Panc1 (cell line): ENCODE data around the gene ZNF326. TPM values are rescaled to one million over a fixed set of nuclear protein-coding genes. Genes with fewer than 3 reads are reported as not detected.

ENCODE experiments used
- ATAC-seq: fragments of 200-7000 bp; cut with Tn5 transposase; 2 replicates; pipeline ENCODE4 v1.9.1; 2020; ENCODE audit warnings: mild to moderate bottlenecking, moderate library complexity
- BruUV-seq: library from RNA; stranded (reverse); fragments of 400-500 nt; replicated peaks from 2 replicates; lab custom pipeline; 2021; lab: Mats Ljungman, UMichigan
- CTCF ChIA-PET: fragments of 300-600 bp; sonication (Branson Sonifier 250); formaldehyde crosslinking; loops from one replicate; lab custom pipeline; 2022; ENCODE audit warnings: antibody characterized with exemption; lab: Charles Lee
- POLR2A ChIA-PET: fragments of 300-600 bp; sonication (Branson Sonifier 250); formaldehyde crosslinking; loops from one replicate; lab custom pipeline; 2022; ENCODE audit warnings: antibody characterized with exemption; lab: Charles Lee
- DNase-seq: peaks from one replicate; pipeline ENCODE4 v3.0.0-alpha.2; 2010; ENCODE audit warnings: low read depth, low spot score
- H3K27ac ChIP-seq: 2 replicates; pipeline ENCODE4 v1.5.1; 2011; ENCODE audit warnings: mild to moderate bottlenecking, low read length, inconsistent platforms
- H3K27me3 ChIP-seq: fragments of 200-500 bp; sonication (Bioruptor generic); 2 replicates; pipeline ENCODE4 v1.6.0; 2014; ENCODE audit warnings: low read length, inconsistent platforms; ENCODE audit not compliant: control insufficient read depth, insufficient read depth
- H3K36me3 ChIP-seq: fragments of 200-500 bp; sonication (Bioruptor generic); 2 replicates; pipeline ENCODE4 v1.5.1; 2014; ENCODE audit warnings: inconsistent platforms, mild to moderate bottlenecking, low read length, moderate library complexity; ENCODE audit not compliant: control insufficient read depth, insufficient read depth
- H3K4me1 ChIP-seq: 2 replicates; pipeline ENCODE4 v1.5.1; 2011; ENCODE audit warnings: inconsistent platforms, mild to moderate bottlenecking, low read length, moderate library complexity; ENCODE audit not compliant: control insufficient read depth, insufficient read depth
- H3K4me3 ChIP-seq, 2 experiments: 2 replicates each; pipeline ENCODE4 v1.5.1; 2011 to 2012; ENCODE audit warnings: low read depth in 2 of 2, low read length in 2 of 2, mild to moderate bottlenecking in 2 of 2, inconsistent platforms in 1 of 2, moderate library complexity in 1 of 2
- H3K9me3 ChIP-seq: fragments of 200-500 bp; sonication (Bioruptor generic); 2 replicates; pipeline ENCODE4 v1.5.1; 2014; ENCODE audit warnings: low read depth, mild to moderate bottlenecking, inconsistent platforms, low read length, moderate library complexity; ENCODE audit not compliant: control insufficient read depth, insufficient read depth
- POLR2AphosphoS5 ChIP-seq: IDR thresholded peaks from 2 replicates; pipeline ENCODE4 v1.6.1; 2012; ENCODE audit warnings: mild to moderate bottlenecking, low read depth, low read length, moderate library complexity
- SIN3A ChIP-seq: IDR thresholded peaks from 2 replicates; pipeline ENCODE4 v1.6.1; 2012; ENCODE audit warnings: low read depth, mild to moderate bottlenecking, low read length, moderate library complexity, borderline replicate concordance; ENCODE audit not compliant: insufficient read depth
- TCF7L2 ChIP-seq: IDR thresholded peaks from 2 replicates; pipeline ENCODE4 v1.6.1; 2011; ENCODE audit warnings: mild to moderate bottlenecking, low read depth, low read length, inconsistent platforms
- in situ Hi-C: cut with HindIII; loops from 2 replicates; pipeline ENCODE4 v1.10.0; 2016; ENCODE audit warnings: low sequenced_read_pairs, low pct_unique_long_range_greater_than_20kb
- intact Hi-C: fragments of 100-400 bp; cut with micrococcal nuclease; formaldehyde crosslinking; loops from one replicate; pipeline ENCODE4 v1.10.0; 2022; ENCODE audit not compliant: unreplicated experiment
- total RNA-seq: library from RNA; stranded (reverse); gene quantifications from one replicate; pipeline ENCODE4 v1.2.1, GENCODE V29; 2021; ENCODE audit not compliant: unreplicated experiment
- TF ChIP-seq, protein P1 (sequence below), 2 experiments: IDR thresholded peaks; 2 replicates each; pipeline ENCODE4 v1.6.1; 2011 to 2012; ENCODE audit warnings: low read depth in 2 of 2, control low read depth in 1 of 2, low read length in 1 of 2, mild to moderate bottlenecking in 1 of 2, moderate library complexity in 1 of 2; ENCODE audit not compliant: insufficient read depth in 1 of 2
- TF ChIP-seq, protein P2 (sequence below): fragments of 450-650 bp; IDR thresholded peaks from 2 replicates; pipeline ENCODE4 v1.5.1; 2017; ENCODE audit warnings: mild to moderate bottlenecking

The ZNF326 gene
- total RNA-seq, 1 experiment from 2014 or later = 19.7 TPM

DNA sequence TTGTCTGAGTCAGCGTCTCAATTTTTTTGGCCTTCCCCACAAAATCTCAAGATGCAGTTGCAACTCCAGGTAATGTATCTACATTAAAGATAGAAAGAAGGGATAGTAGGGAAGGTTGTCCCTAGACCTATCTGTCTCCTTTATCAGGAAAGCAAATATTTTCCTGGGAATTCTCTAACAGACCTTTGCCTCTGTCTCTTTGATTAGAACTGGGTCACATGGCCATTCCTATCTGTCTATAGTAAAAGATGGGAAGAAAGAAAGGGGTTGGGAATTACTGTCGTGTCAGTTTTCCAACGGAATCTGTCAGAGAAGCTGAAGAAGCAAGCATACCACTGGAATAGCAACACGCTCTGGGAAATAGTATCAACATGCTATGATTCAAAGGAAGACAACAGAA, 48.7 kb downstream of the ZNF326 start:
- intact Hi-C loops (no loop called here), in situ Hi-C loops (no loop called here)
- Histone ChIP-seq H3K27me3 (no peaks in the 10 kb centered on the region; the same call in 1 of the 2 replicates), H3K4me1 (no peaks in the 10 kb centered on the region), H3K36me3 (no peaks in the 10 kb centered on the region), H3K27ac (no peak overlapping the region), H3K9me3 (no peaks in the 10 kb centered on the region), H3K4me3 (no peak overlapping the region)
- BruUV-seq = no TSS peak
- ChIA-PET CTCF (no interaction called here), POLR2A (no interaction called here)
- DNase-seq (no peak), ATAC-seq (no peak)
- TF ChIP-seq SIN3A (no peak), POLR2AphosphoS5 (no peak), TCF7L2 (no peak)
- TF ChIP-seq, protein P1, sequence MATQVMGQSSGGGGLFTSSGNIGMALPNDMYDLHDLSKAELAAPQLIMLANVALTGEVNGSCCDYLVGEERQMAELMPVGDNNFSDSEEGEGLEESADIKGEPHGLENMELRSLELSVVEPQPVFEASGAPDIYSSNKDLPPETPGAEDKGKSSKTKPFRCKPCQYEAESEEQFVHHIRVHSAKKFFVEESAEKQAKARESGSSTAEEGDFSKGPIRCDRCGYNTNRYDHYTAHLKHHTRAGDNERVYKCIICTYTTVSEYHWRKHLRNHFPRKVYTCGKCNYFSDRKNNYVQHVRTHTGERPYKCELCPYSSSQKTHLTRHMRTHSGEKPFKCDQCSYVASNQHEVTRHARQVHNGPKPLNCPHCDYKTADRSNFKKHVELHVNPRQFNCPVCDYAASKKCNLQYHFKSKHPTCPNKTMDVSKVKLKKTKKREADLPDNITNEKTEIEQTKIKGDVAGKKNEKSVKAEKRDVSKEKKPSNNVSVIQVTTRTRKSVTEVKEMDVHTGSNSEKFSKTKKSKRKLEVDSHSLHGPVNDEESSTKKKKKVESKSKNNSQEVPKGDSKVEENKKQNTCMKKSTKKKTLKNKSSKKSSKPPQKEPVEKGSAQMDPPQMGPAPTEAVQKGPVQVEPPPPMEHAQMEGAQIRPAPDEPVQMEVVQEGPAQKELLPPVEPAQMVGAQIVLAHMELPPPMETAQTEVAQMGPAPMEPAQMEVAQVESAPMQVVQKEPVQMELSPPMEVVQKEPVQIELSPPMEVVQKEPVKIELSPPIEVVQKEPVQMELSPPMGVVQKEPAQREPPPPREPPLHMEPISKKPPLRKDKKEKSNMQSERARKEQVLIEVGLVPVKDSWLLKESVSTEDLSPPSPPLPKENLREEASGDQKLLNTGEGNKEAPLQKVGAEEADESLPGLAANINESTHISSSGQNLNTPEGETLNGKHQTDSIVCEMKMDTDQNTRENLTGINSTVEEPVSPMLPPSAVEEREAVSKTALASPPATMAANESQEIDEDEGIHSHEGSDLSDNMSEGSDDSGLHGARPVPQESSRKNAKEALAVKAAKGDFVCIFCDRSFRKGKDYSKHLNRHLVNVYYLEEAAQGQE (IDR thresholded peaks at IDR 0.05; ENCODE audit: insufficient read depth in 1 of 2, low read depth in 2 of 2, low read length in 1 of 2) = no peak
- TF ChIP-seq, protein P2, sequence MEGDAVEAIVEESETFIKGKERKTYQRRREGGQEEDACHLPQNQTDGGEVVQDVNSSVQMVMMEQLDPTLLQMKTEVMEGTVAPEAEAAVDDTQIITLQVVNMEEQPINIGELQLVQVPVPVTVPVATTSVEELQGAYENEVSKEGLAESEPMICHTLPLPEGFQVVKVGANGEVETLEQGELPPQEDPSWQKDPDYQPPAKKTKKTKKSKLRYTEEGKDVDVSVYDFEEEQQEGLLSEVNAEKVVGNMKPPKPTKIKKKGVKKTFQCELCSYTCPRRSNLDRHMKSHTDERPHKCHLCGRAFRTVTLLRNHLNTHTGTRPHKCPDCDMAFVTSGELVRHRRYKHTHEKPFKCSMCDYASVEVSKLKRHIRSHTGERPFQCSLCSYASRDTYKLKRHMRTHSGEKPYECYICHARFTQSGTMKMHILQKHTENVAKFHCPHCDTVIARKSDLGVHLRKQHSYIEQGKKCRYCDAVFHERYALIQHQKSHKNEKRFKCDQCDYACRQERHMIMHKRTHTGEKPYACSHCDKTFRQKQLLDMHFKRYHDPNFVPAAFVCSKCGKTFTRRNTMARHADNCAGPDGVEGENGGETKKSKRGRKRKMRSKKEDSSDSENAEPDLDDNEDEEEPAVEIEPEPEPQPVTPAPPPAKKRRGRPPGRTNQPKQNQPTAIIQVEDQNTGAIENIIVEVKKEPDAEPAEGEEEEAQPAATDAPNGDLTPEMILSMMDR = no peak

DNA sequence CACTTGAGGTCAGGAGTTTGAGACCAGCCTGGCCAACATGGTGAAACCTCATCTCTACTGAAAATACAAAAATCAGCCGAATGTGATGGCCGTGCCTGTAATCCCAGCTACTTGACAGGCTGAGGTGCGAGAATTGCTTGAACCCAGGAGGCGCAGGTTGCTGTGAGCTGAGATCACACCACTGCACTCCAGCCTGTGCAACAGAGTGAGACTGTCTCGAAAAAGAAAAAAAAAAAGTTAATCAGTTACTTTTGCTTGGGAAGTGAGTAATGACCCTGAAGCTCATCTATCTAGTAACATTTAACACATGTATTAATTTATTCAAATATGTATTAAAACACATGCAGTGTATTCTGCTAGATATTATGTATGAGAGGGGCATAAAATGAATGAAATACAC, 49.4 kb downstream of the ZNF326 start:
- H3K36me3 ChIP-seq = no peaks in the 10 kb centered on the region
- TF ChIP-seq, protein P1 (IDR thresholded peaks at IDR 0.05; ENCODE audit: insufficient read depth in 1 of 2, low read depth in 2 of 2, low read length in 1 of 2) = no peak
- TF ChIP-seq TCF7L2 (no peak), SIN3A (no peak), POLR2AphosphoS5 (no peak)
- TF ChIP-seq, protein P2 = no peak
- DNase-seq (no peak), ATAC-seq (no peak)
- no peaks in the 10 kb centered on the region; the same call in 1 of the 2 replicates for H3K27me3 ChIP-seq
- intact Hi-C loops (no loop called here), in situ Hi-C loops (no loop called here)
- no peaks in the 10 kb centered on the region for H3K9me3 ChIP-seq
- H3K4me1 ChIP-seq = no peaks in the 10 kb centered on the region
- H3K27ac ChIP-seq = no peak overlapping the region
- ChIA-PET POLR2A (no interaction called here), CTCF (interaction anchor here (0.6 kb wide), 1 partner anchor 1048 kb away, joined by 13 read pairs; no protein-coding TSS in a partner anchor)
- no peak overlapping the region for H3K4me3 ChIP-seq
- no TSS peak for BruUV-seq
